Hepatocyte (in vitro differentiated cells): ENCODE results near the gene DIP2C.

Source experiments
- CTCF ChIP-seq: fragments of 200-600 bp; sonication (generic); IDR thresholded peaks from 2 replicates; pipeline ENCODE4 v1.5.1; 2016; ENCODE audit warnings: antibody characterized with exemption, mild to moderate bottlenecking; ENCODE audit not compliant: poor library complexity
- EZH2 ChIP-seq: fragments of 200-600 bp; sonication (generic); IDR thresholded peaks from 2 replicates; pipeline ENCODE4 v1.6.1; 2016; ENCODE audit warnings: antibody characterized with exemption, mild to moderate bottlenecking, borderline replicate concordance
- EZH2phosphoT487 ChIP-seq: fragments of 200-600 bp; sonication (generic); IDR thresholded peaks from one replicate; pipeline ENCODE4 v1.6.1; 2018; ENCODE audit warnings: antibody characterized with exemption, mild to moderate bottlenecking, low read depth, moderate library complexity; ENCODE audit not compliant: unreplicated experiment, severe bottlenecking

- TF ChIP-seq CTCF (no peak), EZH2 (no peak), EZH2phosphoT487 (no peak)
These were observed 150.6 kb downstream of the DIP2C start for GRCh38 chr10:538895-539294.
